COLO829 (cell line): ENCODE results near the gene CEP68.
A peak's percentile ranks its signal among the peaks of the same experiment; 100 is the strongest.
"Not testable (repeated sequence)": the region's sequence is repeated elsewhere in the genome, so short reads cannot be mapped to it uniquely, and the experiment has no call there.

ENCODE experiments used
- DNase-seq: peaks from one replicate; pipeline ENCODE4 v3.0.0; 2012; ENCODE audit warnings: low spot score

Gene CEP68

GRCh38 chr2:65056215-65057053 is at the start of gene CEP68:
TSS of gene CEP68 (plus strand) at chr2:65056416. CDS start at chr2:65069445, 13,029 bp downstream.
- DNase-seq = peak; percentile 98

GRCh38 chr2:65013776-65014175 is 42.4 kb upstream of the CEP68 start:
- DNase-seq = no peak

- no peak for DNase-seq
Observed at GRCh38 chr2:65015731-65016130, 40.5 kb upstream of the CEP68 start.

GRCh38 chr2:65016789-65017188 is 39.4 kb upstream of the CEP68 start:
- no peak for DNase-seq

- no peak for DNase-seq
Observed at GRCh38 chr2:65017335-65017734, 38.9 kb upstream of the CEP68 start.

- no peak for DNase-seq
Observed at GRCh38 chr2:65018141-65018582, 38.1 kb upstream of the CEP68 start.

- DNase-seq = no peak
Observed at GRCh38 chr2:65019010-65019409, 37.2 kb upstream of the CEP68 start.

GRCh38 chr2:65019675-65020195 is 36.5 kb upstream of the CEP68 start:
- DNase-seq = peak; percentile 62

GRCh38 chr2:65020251-65020650 is 36.0 kb upstream of the CEP68 start:
- DNase-seq = not testable (repeated sequence)

- DNase-seq = no peak
Observed at GRCh38 chr2:65020943-65021528, 35.2 kb upstream of the CEP68 start.

- DNase-seq = no peak
Observed at GRCh38 chr2:65021709-65022108, 34.5 kb upstream of the CEP68 start.

GRCh38 chr2:65022189-65022588 is 34.0 kb upstream of the CEP68 start:
- no peak for DNase-seq

GRCh38 chr2:65023742-65024141 is 32.5 kb upstream of the CEP68 start:
- DNase-seq = no peak

- no peak for DNase-seq
Observed at GRCh38 chr2:65024149-65024829, 31.9 kb upstream of the CEP68 start.

GRCh38 chr2:65025453-65026123 is 30.6 kb upstream of the CEP68 start:
- peak; percentile 66 for DNase-seq

- DNase-seq = no peak
Observed at GRCh38 chr2:65026154-65026553, 30.1 kb upstream of the CEP68 start.

GRCh38 chr2:65026704-65027464 is 29.3 kb upstream of the CEP68 start:
- DNase-seq = no peak

- DNase-seq = no peak
Observed at GRCh38 chr2:65027616-65028244, 28.5 kb upstream of the CEP68 start.

GRCh38 chr2:65030476-65031332 is 25.5 kb upstream of the CEP68 start:
- DNase-seq = no peak
